IMR-90 (cell line): ENCODE measurements around the gene FBXL4. TPM values are rescaled to one million over a fixed set of nuclear protein-coding genes. Genes with fewer than 3 reads are reported as not detected.

Source experiments
- ATAC-seq: fragments of 200-7000 bp; cut with Tn5 transposase; 2 replicates; pipeline ENCODE4 v1.9.1; 2020; ENCODE audit warnings: low read depth, mild to moderate bottlenecking, moderate library complexity
- BruUV-seq: library from RNA; stranded (reverse); fragments of 400-500 nt; replicated peaks from 2 replicates; lab custom pipeline; 2021; lab: Mats Ljungman, UMichigan
- CTCF ChIA-PET: fragments of 300-600 bp; formaldehyde crosslinking; extraction: SDS; loops from one replicate; lab custom pipeline; 2021; ENCODE audit warnings: antibody characterized with exemption; lab: Yijun Ruan, JAX
- POLR2A ChIA-PET: fragments of 300-600 bp; sonication (Branson Sonifier 250); formaldehyde crosslinking; loops from one replicate; lab custom pipeline; 2022; ENCODE audit warnings: antibody characterized with exemption; ENCODE audit not compliant: unreplicated experiment; lab: Charles Lee
- DNase-seq: peaks from one replicate; pipeline ENCODE4 v3.0.0; 2013
- H2AFZ ChIP-seq: replicated peaks from 2 replicates; pipeline ENCODE3; 2013; ENCODE audit warnings: low read length, mild to moderate bottlenecking; ENCODE audit not compliant: poor library complexity
- H2AK5ac ChIP-seq: 2 replicates; pipeline ENCODE4 v1.6.1; 2013; ENCODE audit warnings: low read depth, low read length, inconsistent platforms
- H2AK9ac ChIP-seq: replicated peaks from 2 replicates; pipeline ENCODE3; 2013; ENCODE audit warnings: mild to moderate bottlenecking, low read depth, low read length, moderate library complexity; ENCODE audit not compliant: poor library complexity
- H2BK120ac ChIP-seq: 2 replicates; pipeline ENCODE4 v1.6.1; 2013; ENCODE audit warnings: low read depth, low read length, inconsistent platforms
- H2BK15ac ChIP-seq: 3 replicates; pipeline ENCODE4 v1.6.1; 2013; ENCODE audit warnings: low read depth, low read length, inconsistent platforms
- H2BK20ac ChIP-seq: 2 replicates; pipeline ENCODE4 v1.6.1; 2013; ENCODE audit warnings: low read depth, mild to moderate bottlenecking, inconsistent platforms, low read length, moderate library complexity
- H2BK5ac ChIP-seq: 2 replicates; pipeline ENCODE4 v1.6.1; 2013; ENCODE audit warnings: mild to moderate bottlenecking, low read depth, low read length, inconsistent platforms; ENCODE audit not compliant: poor library complexity, severe bottlenecking
- H3K14ac ChIP-seq: replicated peaks from 2 replicates; pipeline ENCODE4 v1.6.1; 2013; ENCODE audit warnings: low read depth, low read length, inconsistent platforms
- H3K18ac ChIP-seq: 2 replicates; pipeline ENCODE4 v1.6.1; 2013; ENCODE audit warnings: low read depth, low read length, control low read depth
- H3K23ac ChIP-seq: 2 replicates; pipeline ENCODE4 v1.6.1; 2013; ENCODE audit warnings: low read depth, low read length, inconsistent platforms
- H3K27ac ChIP-seq: 2 replicates; pipeline ENCODE4 v1.5.1; 2013; ENCODE audit warnings: mild to moderate bottlenecking, control low read depth, low read length; ENCODE audit not compliant: insufficient read depth
- H3K27me3 ChIP-seq: 2 replicates; pipeline ENCODE4 v1.6.1; 2013; ENCODE audit warnings: low read length; ENCODE audit not compliant: control insufficient read depth, insufficient read depth
- H3K36me3 ChIP-seq: 2 replicates; pipeline ENCODE4 v1.6.1; 2013; ENCODE audit warnings: low read length, mixed read lengths; ENCODE audit not compliant: control insufficient read depth, insufficient read depth
- H3K4ac ChIP-seq: 2 replicates; pipeline ENCODE4 v1.6.1; 2013; ENCODE audit warnings: low read depth, low read length, inconsistent platforms
- H3K4me1 ChIP-seq: 2 replicates; pipeline ENCODE4 v1.6.1; 2013; ENCODE audit warnings: low read length, mixed read lengths; ENCODE audit not compliant: control insufficient read depth, insufficient read depth
- H3K4me2 ChIP-seq: 2 replicates; pipeline ENCODE4 v1.6.1; 2013; ENCODE audit warnings: low read depth, mild to moderate bottlenecking, control low read depth, low read length, moderate library complexity
- H3K4me3 ChIP-seq: 2 replicates; pipeline ENCODE4 v1.5.1; 2013; ENCODE audit warnings: low read depth, mild to moderate bottlenecking, control low read depth, low read length, moderate library complexity; ENCODE audit not compliant: insufficient read depth
- H3K56ac ChIP-seq: 2 replicates; pipeline ENCODE4 v1.6.1; 2013; ENCODE audit warnings: low read length, inconsistent platforms; ENCODE audit not compliant: insufficient read depth; ENCODE audit errors: extremely low read depth
- H3K79me1 ChIP-seq, 2 experiments: 2 replicates each; pipeline ENCODE4 v1.6.1; 2013; ENCODE audit warnings: low read length in 2 of 2, inconsistent platforms in 1 of 2, low read depth in 1 of 2
- H3K9ac ChIP-seq: 2 replicates; pipeline ENCODE4 v1.6.1; 2013; ENCODE audit warnings: low read depth, low read length, control low read depth
- H3K9me1 ChIP-seq: 2 replicates; pipeline ENCODE4 v1.6.1; 2013; ENCODE audit warnings: low read length, inconsistent platforms; ENCODE audit not compliant: insufficient read depth
- H3K9me3 ChIP-seq: 2 replicates; pipeline ENCODE4 v1.6.1; 2013; ENCODE audit warnings: low read length; ENCODE audit not compliant: control insufficient read depth, insufficient read depth
- H4K20me1 ChIP-seq: 2 replicates; pipeline ENCODE4 v1.6.1; 2013; ENCODE audit warnings: low read length, inconsistent platforms; ENCODE audit not compliant: insufficient read depth
- H4K5ac ChIP-seq: 2 replicates; pipeline ENCODE4 v1.6.1; 2013; ENCODE audit warnings: mild to moderate bottlenecking, low read depth, low read length, control low read depth
- H4K8ac ChIP-seq, 2 experiments: 2 replicates each; pipeline ENCODE4 v1.6.1; 2013; ENCODE audit warnings: low read depth in 2 of 2, low read length in 2 of 2, control low read depth in 1 of 2, inconsistent platforms in 1 of 2
- H4K91ac ChIP-seq: 2 replicates; pipeline ENCODE4 v1.6.1; 2013; ENCODE audit warnings: low read depth, low read length, inconsistent platforms; ENCODE audit not compliant: insufficient read depth
- MAZ ChIP-seq: IDR thresholded peaks from 2 replicates; pipeline ENCODE4 v1.6.1; 2012; ENCODE audit warnings: low read depth, mild to moderate bottlenecking, low read length, improper control_type of control experiment, moderate library complexity, borderline replicate concordance
- RCOR1 ChIP-seq: IDR thresholded peaks from 2 replicates; pipeline ENCODE4 v1.6.1; 2012; ENCODE audit warnings: mild to moderate bottlenecking, low read length, improper control_type of control experiment; ENCODE audit not compliant: insufficient replicate concordance
- WGBS, 2 experiments: methylation state at CpG; one replicate each; pipeline versions ENCODE4 v1.1.5 to v1.1.7; 2013; ENCODE audit warnings: missing lambda C conversion rate in 2 of 2; ENCODE audit not compliant: insufficient read length in 1 of 2; ENCODE audit errors: extremely low coverage in 2 of 2; 5-methylcytosine and 5-hydroxymethylcytosine counted together
- dilution Hi-C: fragments of 300-500 bp; cut with HindIII; formaldehyde crosslinking; loops from one replicate; pipeline ENCODE4 v1.14.3; 2018; ENCODE audit warnings: low sequenced_read_pairs; ENCODE audit not compliant: unreplicated experiment
- in situ Hi-C: fragments of 300-500 bp; cut with MboI; formaldehyde crosslinking; loops from 3 replicates; pipeline ENCODE4 v1.14.3; 2019; ENCODE audit warnings: low sequenced_read_pairs, inconsistent platforms, mixed read lengths
- intact Hi-C: fragments of 100-400 bp; cut with micrococcal nuclease; formaldehyde crosslinking; loops from 2 replicates; pipeline ENCODE4 v1.10.0; 2022
- polyA plus RNA-seq, 3 experiments: library from polyadenylated mRNA; depleted of rRNA; stranded (reverse); fragments of >200 nt; gene quantifications; 2 replicates each; pipeline ENCODE4 v1.2.3, GENCODE V29; 2012; ENCODE audit warnings: low replicate concordance in 1 of 3
- total RNA-seq: library from RNA; depleted of rRNA; stranded (reverse); fragments of >200 nt; gene quantifications from 2 replicates; pipeline ENCODE4 v1.2.3, GENCODE V29; 2012
- TF ChIP-seq, protein P1 (sequence below): fragments of 150-350 bp; IDR thresholded peaks from 2 replicates; pipeline ENCODE4 v1.6.1; 2016; ENCODE audit warnings: low read depth, mild to moderate bottlenecking, low read length, moderate library complexity, borderline replicate concordance

The FBXL4 gene
- total and polyA plus RNA-seq, 2 of the 4 experiments (the other 2 are of a cell fraction) = 7.8 to 17.6 TPM

DNA sequence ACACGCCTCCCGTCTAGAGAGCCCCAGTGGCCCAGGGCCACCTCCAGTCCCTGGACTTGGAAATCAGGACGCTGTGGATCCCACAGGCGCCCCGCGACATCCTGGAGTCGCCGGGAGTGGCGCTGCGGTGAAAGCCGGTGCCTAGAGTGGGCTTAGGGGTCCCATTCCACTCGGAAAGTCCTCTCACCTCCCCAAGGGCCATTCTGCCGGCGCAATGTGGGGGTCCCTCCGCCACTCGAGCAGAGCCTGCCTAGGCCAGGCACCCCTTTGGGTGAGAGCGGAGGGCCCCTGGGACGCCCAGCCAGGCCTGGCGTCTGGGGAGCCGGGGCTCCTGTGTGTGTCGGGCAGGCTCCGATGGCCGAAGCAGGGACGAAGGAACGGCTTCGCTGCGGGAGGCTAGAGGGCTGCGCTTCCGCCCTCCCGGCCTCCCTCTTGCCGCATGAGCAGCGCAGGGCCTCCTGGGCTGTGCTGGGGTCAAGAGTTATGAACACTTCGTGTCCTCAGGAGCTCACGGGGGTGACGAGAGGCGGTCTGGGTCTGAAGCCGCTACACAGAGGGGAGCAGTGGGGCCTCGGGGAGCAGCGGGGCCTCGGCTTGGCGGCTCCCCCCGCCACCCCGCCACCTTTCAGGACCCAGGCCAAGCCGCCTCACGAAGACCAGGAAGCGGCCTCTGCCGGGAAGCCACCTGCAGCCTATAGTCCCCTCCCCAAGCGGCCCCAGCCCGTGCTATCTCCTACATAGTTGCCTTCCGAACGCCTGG is 99.8 kb downstream of the FBXL4 start:
- no peak overlapping the region for H3K56ac ChIP-seq
- H2BK15ac ChIP-seq = no peak overlapping the region
- H3K9ac ChIP-seq = no peak overlapping the region
- 9% methylated on average over 23 of the region's 51 CpGs; no CpG with 5 or more reads in 1 of the 2 experiments for WGBS, 2 experiments
- H2AK9ac ChIP-seq = no peak overlapping the region
- peaks cover 6% of the 10 kb centered on the region; the same call in 1 of the 2 replicates for H3K4me1 ChIP-seq
- no peaks in the 10 kb centered on the region for H3K9me1 ChIP-seq
- in situ Hi-C loops (loop anchor here (10.0 kb wide), 1 partner anchor 1353 kb away; no protein-coding TSS in a partner anchor), intact Hi-C loops (no loop called here), dilution Hi-C loops (no loop called here)
- no peak overlapping the region for H3K4me3 ChIP-seq
- H3K18ac ChIP-seq = no peak overlapping the region
- no peak overlapping the region for H4K5ac ChIP-seq
- no peak overlapping the region for H2BK120ac ChIP-seq
- no peak overlapping the region for H2BK5ac ChIP-seq
- H3K36me3 ChIP-seq = no peaks in the 10 kb centered on the region
- H2AFZ ChIP-seq = peak overlapping the region; percentile 53
- no TSS peak for BruUV-seq
- POLR2A ChIA-PET = no interaction called here
- TF ChIP-seq MAZ (no peak), RCOR1 (no peak)
- TF ChIP-seq, protein P1, sequence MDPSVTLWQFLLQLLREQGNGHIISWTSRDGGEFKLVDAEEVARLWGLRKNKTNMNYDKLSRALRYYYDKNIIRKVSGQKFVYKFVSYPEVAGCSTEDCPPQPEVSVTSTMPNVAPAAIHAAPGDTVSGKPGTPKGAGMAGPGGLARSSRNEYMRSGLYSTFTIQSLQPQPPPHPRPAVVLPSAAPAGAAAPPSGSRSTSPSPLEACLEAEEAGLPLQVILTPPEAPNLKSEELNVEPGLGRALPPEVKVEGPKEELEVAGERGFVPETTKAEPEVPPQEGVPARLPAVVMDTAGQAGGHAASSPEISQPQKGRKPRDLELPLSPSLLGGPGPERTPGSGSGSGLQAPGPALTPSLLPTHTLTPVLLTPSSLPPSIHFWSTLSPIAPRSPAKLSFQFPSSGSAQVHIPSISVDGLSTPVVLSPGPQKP = no peak
- CTCF ChIA-PET = no interaction called here
- H4K8ac ChIP-seq = no peak overlapping the region
- H3K4me2 ChIP-seq = peak overlapping the region; percentile 64; the same call in 1 of the 2 replicates
- H4K20me1 ChIP-seq = no peaks in the 10 kb centered on the region
- H3K27ac ChIP-seq = no peak overlapping the region
- peaks cover 58% of the 10 kb centered on the region for H3K27me3 ChIP-seq
- H3K79me1 ChIP-seq = no peaks in the 10 kb centered on the region
- no peak overlapping the region for H4K91ac ChIP-seq
- H2AK5ac ChIP-seq = no peak overlapping the region
- DNase-seq = no peak
- no peak overlapping the region for H3K23ac ChIP-seq
- no peak overlapping the region for H3K14ac ChIP-seq
- H3K9me3 ChIP-seq = no peaks in the 10 kb centered on the region
- H2BK20ac ChIP-seq = no peak overlapping the region
- no peak overlapping the region for H3K4ac ChIP-seq
- ATAC-seq = peak; percentile 46
